ENCODE measurements around the gene AKIRIN2. TPM values are rescaled to one million over a fixed set of nuclear protein-coding genes. Genes with fewer than 3 reads are reported as not detected.

AKIRIN2 gene
- total and polyA plus RNA-seq, 9 of the 15 experiments (the other 6 are each of a cell fraction or from before 2014, with no cell fraction given), result 5.8 to 63.9 (median 28.1) TPM

DNA sequence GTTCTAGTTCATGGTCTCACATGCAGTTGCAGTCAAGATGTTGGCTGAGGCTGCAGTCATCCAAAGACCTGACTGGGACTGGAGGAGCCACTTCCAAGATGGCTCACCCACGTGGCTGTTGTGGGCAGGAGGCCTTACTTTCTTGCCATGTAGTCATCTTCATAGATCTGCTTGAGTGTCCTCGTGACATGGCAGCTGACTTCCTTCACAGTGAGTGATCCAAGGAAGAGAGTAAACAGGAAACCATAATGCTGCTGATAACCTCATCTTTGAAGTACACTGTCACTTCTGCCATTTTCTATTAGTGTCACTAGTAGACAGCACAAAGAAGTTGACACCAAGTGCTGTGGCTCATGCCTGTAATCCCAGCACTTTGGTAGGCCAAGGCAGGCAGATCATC lies 40.1 kb upstream of the AKIRIN2 start (continued):
- TF ChIP-seq PRPF4 (IDR thresholded peaks at IDR 0.05; ENCODE audit: insufficient read depth, low read depth, low read length, poor library complexity, severe bottlenecking) (no peak), CCAR2 (IDR thresholded peaks at IDR 0.05; ENCODE audit: low read depth, low read length) (no peak), DACH1 (IDR thresholded peaks at IDR 0.05; ENCODE audit: partially characterized antibody) (no peak), ZNF584 (CRISPR knock-in tag; IDR thresholded peaks at IDR 0.05; ENCODE audit: low read depth) (peak; percentile 91; the same call in 1 of the 2 replicates), HNRNPK (IDR thresholded peaks at IDR 0.05; ENCODE audit: low read depth, low read length, poor library complexity, severe bottlenecking) (no peak), SMARCA4 (IDR thresholded peaks at IDR 0.05) (no peak), CBFA2T2 (conservative IDR thresholded peaks at IDR 0.05) (peak; percentile 31), FOXK2 (conservative IDR thresholded peaks at IDR 0.05 in 1 of 2, IDR thresholded peaks at IDR 0.05 in 1 of 2; ENCODE audit: low read depth in 2 of 2) (peak; percentile 80), ELF4 (CRISPR knock-in tag; IDR thresholded peaks at IDR 0.05) (0 out of 2 replicates have a peak, but pooled peaks have one; percentile 5), SREBF2 (CRISPR knock-in tag; IDR thresholded peaks at IDR 0.05) (no peak), NR4A1 (CRISPR knock-in tag; IDR thresholded peaks at IDR 0.05) (0 out of 2 replicates have a peak, but pooled peaks have one; percentile 32), NR4A1 (tag; IDR thresholded peaks at IDR 0.05) (peak; percentile 75), ZNF175 (CRISPR knock-in tag; IDR thresholded peaks at IDR 0.05; ENCODE audit: low read depth) (peak; percentile 98), BACH1 (tag; IDR thresholded peaks at IDR 0.05) (peak; percentile 86), CAMTA2 (CRISPR knock-in tag; conservative IDR thresholded peaks at IDR 0.05) (no peak), PTRF (tag; IDR thresholded peaks at IDR 0.05) (0 out of 2 replicates have a peak, but pooled peaks have one; percentile 30), GABPA (tag; conservative IDR thresholded peaks at IDR 0.05; ENCODE audit: low read depth) (peak; percentile 66), HDAC2 (IDR thresholded peaks at IDR 0.05) (no peak)
- TF ChIP-seq, protein P1, sequence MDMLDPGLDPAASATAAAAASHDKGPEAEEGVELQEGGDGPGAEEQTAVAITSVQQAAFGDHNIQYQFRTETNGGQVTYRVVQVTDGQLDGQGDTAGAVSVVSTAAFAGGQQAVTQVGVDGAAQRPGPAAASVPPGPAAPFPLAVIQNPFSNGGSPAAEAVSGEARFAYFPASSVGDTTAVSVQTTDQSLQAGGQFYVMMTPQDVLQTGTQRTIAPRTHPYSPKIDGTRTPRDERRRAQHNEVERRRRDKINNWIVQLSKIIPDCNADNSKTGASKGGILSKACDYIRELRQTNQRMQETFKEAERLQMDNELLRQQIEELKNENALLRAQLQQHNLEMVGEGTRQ (CRISPR knock-in tag; IDR thresholded peaks at IDR 0.05), result peak; percentile 46
- TF ChIP-seq, protein P2, sequence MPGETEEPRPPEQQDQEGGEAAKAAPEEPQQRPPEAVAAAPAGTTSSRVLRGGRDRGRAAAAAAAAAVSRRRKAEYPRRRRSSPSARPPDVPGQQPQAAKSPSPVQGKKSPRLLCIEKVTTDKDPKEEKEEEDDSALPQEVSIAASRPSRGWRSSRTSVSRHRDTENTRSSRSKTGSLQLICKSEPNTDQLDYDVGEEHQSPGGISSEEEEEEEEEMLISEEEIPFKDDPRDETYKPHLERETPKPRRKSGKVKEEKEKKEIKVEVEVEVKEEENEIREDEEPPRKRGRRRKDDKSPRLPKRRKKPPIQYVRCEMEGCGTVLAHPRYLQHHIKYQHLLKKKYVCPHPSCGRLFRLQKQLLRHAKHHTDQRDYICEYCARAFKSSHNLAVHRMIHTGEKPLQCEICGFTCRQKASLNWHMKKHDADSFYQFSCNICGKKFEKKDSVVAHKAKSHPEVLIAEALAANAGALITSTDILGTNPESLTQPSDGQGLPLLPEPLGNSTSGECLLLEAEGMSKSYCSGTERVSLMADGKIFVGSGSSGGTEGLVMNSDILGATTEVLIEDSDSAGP (CRISPR knock-in tag; IDR thresholded peaks at IDR 0.05), result no peak
- TF ChIP-seq, protein P3, sequence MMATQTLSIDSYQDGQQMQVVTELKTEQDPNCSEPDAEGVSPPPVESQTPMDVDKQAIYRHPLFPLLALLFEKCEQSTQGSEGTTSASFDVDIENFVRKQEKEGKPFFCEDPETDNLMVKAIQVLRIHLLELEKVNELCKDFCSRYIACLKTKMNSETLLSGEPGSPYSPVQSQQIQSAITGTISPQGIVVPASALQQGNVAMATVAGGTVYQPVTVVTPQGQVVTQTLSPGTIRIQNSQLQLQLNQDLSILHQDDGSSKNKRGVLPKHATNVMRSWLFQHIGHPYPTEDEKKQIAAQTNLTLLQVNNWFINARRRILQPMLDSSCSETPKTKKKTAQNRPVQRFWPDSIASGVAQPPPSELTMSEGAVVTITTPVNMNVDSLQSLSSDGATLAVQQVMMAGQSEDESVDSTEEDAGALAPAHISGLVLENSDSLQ (IDR thresholded peaks at IDR 0.05), result peak; percentile 25; the same call in 1 of the 2 replicates
- TF ChIP-seq, protein P4, sequence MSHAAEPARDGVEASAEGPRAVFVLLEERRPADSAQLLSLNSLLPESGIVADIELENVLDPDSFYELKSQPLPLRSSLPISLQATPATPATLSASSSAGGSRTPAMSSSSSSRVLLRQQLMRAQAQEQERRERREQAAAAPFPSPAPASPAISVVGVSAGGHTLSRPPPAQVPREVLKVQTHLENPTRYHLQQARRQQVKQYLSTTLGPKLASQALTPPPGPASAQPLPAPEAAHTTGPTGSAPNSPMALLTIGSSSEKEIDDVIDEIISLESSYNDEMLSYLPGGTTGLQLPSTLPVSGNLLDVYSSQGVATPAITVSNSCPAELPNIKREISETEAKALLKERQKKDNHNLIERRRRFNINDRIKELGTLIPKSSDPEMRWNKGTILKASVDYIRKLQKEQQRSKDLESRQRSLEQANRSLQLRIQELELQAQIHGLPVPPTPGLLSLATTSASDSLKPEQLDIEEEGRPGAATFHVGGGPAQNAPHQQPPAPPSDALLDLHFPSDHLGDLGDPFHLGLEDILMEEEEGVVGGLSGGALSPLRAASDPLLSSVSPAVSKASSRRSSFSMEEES (CRISPR knock-in tag; IDR thresholded peaks at IDR 0.05), result peak; percentile 56
